Hematopoietic multipotent progenitor cell treated with erythropoietin and hydrocortisone succinate and interleukin-3 and kit ligand, for 17 days (in vitro differentiated cells): ENCODE data around the gene EFR3B.
"Not testable (repeated sequence)": the region's sequence is repeated elsewhere in the genome, so short reads cannot be mapped to it uniquely, and the experiment has no call there.

Experiments used
- DNase-seq: peaks from one replicate; pipeline ENCODE4 v3.0.0-alpha.2; 2015; ENCODE audit warnings: low spot score

EFR3B gene

GRCh38 chr2:25105336-25106085 lies 63.6 kb downstream of the EFR3B start:
- no peak for DNase-seq

GRCh38 chr2:25109822-25110221 lies 67.9 kb downstream of the EFR3B start:
- no peak for DNase-seq

- no peak for DNase-seq
Measured at GRCh38 chr2:25112113-25112512, 70.2 kb downstream of the EFR3B start.

- no peak for DNase-seq
Measured at GRCh38 chr2:25115249-25115883, 73.5 kb downstream of the EFR3B start.

GRCh38 chr2:25115902-25116301 lies 74.0 kb downstream of the EFR3B start:
- no peak for DNase-seq

- no peak for DNase-seq
Measured at GRCh38 chr2:25116956-25117355, 75.1 kb downstream of the EFR3B start.

GRCh38 chr2:25119263-25119662 lies 77.4 kb downstream of the EFR3B start:
- no peak for DNase-seq

- DNase-seq: no peak
Measured at GRCh38 chr2:25122367-25122766, 80.5 kb downstream of the EFR3B start.

GRCh38 chr2:25123682-25124081 lies 81.8 kb downstream of the EFR3B start:
- no peak for DNase-seq

GRCh38 chr2:25125189-25125588 lies 83.3 kb downstream of the EFR3B start:
- DNase-seq: no peak

- DNase-seq: no peak
Measured at GRCh38 chr2:25125976-25126375, 84.1 kb downstream of the EFR3B start.

GRCh38 chr2:25127071-25127470 lies 85.2 kb downstream of the EFR3B start:
- DNase-seq: not testable (repeated sequence)

GRCh38 chr2:25127646-25128045 lies 85.8 kb downstream of the EFR3B start:
- no peak for DNase-seq

- no peak for DNase-seq
Measured at GRCh38 chr2:25129901-25130520, 88.1 kb downstream of the EFR3B start.

GRCh38 chr2:25131253-25131566 lies 89.3 kb downstream of the EFR3B start:
- no peak for DNase-seq

- DNase-seq: no peak
Measured at GRCh38 chr2:25131567-25132298, 89.9 kb downstream of the EFR3B start.

- DNase-seq: no peak
Measured at GRCh38 chr2:25132299-25132635, 90.4 kb downstream of the EFR3B start.

- DNase-seq: no peak
Measured at GRCh38 chr2:25132693-25133092, 90.8 kb downstream of the EFR3B start.

GRCh38 chr2:25140535-25140934 lies 98.7 kb downstream of the EFR3B start:
- DNase-seq: not testable (repeated sequence)

- DNase-seq: no peak
Measured at GRCh38 chr2:25141120-25141519, 99.2 kb downstream of the EFR3B start.

GRCh38 chr2:25145803-25146202 lies 103.9 kb downstream of the EFR3B start:
- DNase-seq: no peak

GRCh38 chr2:25146896-25147295 lies 105.0 kb downstream of the EFR3B start:
- DNase-seq: no peak

- no peak for DNase-seq
Measured at GRCh38 chr2:25149646-25150045, 107.8 kb downstream of the EFR3B start.
